ENCODE data around the gene TDRD3.

TDRD3 gene

GRCh38 chr13:60583196-60583888, 186.3 kb downstream of the TDRD3 start:
- DNase-seq: no peak

GRCh38 chr13:60583911-60584753, 187.1 kb downstream of the TDRD3 start:
- no peak for DNase-seq

- no peak for DNase-seq
These were observed 188.0 kb downstream of the TDRD3 start for GRCh38 chr13:60584976-60585375.

GRCh38 chr13:60590800-60591747, 194.1 kb downstream of the TDRD3 start:
- no peak for DNase-seq

- no peak for DNase-seq
These were observed 206.0 kb downstream of the TDRD3 start for GRCh38 chr13:60603049-60603448.

DNA sequence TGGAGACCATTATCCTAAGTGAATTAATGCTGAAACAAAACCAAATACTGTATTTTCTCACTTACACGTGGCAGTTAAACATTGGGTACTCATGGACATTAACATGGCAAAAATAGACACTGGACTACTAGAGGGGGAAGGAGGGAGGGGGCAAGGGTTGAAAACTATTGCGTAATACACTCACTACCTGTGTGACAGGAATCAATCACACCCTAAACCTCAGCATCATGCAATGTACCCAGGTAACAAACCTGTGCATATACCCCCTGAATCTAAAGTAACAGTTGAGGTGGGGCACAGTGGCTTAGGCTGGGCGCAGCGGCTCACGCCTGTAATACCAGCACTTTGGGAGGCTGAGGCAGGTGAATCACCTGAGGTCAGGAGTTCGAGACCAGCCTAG, 207.0 kb downstream of the TDRD3 start:
- no peak for DNase-seq

- no peak for DNase-seq
These were observed 211.9 kb downstream of the TDRD3 start for GRCh38 chr13:60608954-60609353.

DNA sequence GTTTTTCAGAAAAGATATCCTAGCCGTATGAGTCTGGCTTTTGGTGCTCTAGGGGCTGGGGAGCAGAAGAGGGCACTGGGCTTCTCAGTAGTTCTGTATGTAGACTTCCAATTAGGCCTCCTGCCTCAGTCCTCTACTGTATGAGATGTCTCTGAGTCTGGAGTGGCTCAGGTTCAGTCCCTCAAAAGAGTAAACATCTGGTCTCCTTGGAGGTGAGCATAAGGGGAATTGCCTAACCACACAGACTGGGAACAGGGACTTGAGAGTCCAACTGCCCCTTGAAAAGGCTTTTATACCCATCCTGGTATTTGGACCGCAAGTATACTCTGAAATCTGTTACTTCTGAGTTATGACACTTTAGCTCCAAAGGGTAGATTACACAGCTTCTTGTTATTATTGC, 214.5 kb downstream of the TDRD3 start:
- no peak for DNase-seq

DNA sequence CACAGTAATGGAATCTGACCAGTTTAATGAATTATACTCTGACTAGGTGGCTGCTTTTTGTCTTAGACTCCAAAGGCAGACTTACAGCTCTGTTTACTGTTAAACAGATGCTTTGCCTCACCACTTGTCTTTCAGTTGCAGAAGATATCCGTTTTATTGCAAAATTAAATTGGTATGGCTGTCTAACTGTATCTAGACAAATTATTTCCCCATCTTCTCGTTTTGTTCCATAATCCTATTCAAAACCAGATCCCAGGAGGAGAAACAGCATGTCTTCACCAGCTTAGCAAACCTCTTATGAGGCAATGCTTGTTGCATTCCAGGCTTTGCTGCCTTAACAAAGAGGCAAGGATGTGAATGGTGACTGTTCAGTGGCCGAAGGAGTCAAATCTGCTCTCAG, 215.6 kb downstream of the TDRD3 start:
- no peak for DNase-seq

DNA sequence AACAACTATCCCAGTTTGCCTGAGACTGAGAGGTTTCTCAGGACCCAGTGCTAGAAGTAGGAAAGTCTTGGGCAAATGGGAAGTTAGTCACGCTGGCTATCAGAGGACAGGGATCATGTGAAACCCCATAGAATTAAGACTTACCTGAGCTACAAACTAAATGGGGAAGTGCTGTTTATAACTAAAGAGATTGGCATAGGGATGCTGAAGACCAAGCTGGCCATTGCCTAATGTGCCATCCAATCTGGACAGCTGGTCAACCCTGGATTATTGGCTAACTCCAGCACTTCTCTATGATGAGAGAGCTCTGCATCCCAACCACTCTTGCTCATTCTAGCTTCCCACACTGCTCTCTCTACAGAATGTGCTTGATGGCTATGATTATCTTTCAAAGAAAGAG, 216.1 kb downstream of the TDRD3 start:
- no peak for DNase-seq

DNA sequence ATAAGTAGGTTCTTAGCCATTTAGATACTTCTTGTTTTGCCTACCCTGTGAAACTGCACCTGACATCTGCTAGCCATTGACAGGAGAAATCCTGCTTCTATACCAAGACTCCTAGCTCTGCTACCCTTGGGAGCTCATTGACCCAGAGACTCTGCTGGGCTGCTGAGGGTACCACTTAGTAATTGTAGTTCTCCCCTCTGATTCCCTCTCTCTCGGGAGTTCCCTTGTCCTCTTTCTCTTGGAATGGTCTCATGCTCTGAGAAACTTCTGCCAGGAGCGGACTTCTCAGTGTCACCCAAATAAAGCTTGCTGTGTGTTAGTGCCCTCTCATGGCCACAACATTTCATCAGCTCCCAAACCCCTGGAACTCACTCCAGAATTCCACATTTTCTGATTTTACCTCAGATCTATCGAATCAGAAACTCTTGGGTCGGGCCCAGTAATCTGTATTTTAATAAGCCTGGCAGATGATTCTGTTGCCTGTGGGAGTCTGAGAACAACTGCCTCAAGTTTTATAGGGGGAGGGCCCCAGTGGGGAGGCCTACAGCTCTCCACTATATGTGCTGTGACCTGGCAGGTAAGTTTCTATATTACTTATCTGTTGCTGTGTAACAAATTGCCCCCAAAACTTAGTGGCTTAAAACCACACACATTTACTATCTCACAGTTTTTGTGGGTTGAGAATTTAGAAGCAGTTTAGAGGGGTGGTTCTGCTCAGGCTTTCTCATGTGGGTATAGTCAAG, 221.1 kb downstream of the TDRD3 start:
- no peak for DNase-seq

DNA sequence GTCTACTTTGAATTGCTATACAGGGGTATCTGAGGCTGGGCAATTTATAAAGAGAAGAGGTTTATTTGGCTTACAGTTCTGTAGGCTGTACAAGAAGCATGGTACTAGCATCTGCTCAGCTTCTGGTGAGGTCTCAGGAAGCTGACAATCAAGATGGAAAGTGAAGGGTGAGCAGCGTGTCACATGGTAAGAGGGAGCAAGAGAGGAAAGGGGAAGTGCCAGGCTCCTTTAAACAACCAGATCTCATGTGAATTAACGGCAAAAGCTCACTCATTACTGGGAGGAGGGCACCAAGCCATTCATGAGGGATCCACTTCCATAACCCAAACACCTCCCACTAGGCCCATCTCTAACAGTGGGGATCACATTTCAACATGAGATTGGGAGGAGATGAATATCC, 222.4 kb downstream of the TDRD3 start:
- DNase-seq: no peak

DNA sequence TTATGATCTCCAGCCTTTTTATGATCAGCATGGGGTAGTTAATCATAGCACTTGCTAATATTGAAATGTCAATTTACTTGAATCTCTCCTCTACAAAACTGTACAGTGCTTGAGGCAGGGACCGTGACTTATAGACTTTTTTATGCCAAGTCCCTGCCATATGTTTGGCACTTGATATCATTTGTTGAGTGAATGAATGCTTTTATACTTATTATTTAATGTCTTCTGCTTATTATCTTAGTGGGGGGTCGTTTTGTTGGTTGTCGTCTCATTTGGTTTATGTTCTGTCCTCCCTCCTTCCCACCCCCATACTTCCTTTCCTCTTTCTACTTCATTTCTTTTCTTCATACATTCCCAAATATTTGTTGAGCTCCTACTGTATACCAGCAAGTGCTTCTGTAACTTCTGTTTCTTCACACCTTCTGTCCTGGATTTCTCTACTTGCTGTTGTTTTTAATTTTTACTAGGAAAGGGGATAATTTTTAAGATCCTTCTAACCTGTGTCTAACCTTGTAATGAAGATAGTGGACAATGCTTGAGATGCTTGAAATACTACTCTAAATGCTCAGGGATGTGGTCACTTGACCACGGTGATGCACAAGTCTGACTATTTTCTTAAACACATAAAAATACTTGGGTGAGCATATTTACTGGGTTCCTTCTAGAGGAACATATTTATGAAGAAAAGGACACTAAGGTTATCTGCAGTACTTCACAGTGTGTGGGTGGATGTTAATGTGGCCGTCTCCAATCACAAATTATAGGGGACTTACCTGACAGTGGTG, 223.8 kb downstream of the TDRD3 start:
- DNase-seq: no peak

GRCh38 chr13:60623151-60623550, 226.1 kb downstream of the TDRD3 start:
- DNase-seq: no peak

All from CD4-positive, alpha-beta T cell treated with Interleukin-15 for 1 hour (primary cell).